GM21526 (cell line): ENCODE measurements around the gene FBXO36.
"Not testable (repeated sequence)": the region's sequence is repeated elsewhere in the genome, so short reads cannot be mapped to it uniquely, and the experiment has no call there.

Experiments
- ATAC-seq: cut with Tn5 transposase; IDR thresholded peaks from one replicate; pipeline ENCODE4 v1.9.1; 2021; ENCODE audit warnings: moderate library complexity; ENCODE audit not compliant: unreplicated experiment, low FRiP score

Gene FBXO36

GRCh38 chr2:229922449-229923386 is at the start of gene FBXO36:
TSS of gene FBXO36 (plus strand) at chr2:229922503. CDS start at chr2:229922514, 11 bp downstream.
- ATAC-seq, result peak; percentile 60

- ATAC-seq, result peak; percentile 53
Measured at GRCh38 chr2:229873123-229873581, 49.2 kb upstream of the FBXO36 start.

GRCh38 chr2:229874647-229875046 is 47.7 kb upstream of the FBXO36 start:
- no peak for ATAC-seq

GRCh38 chr2:229875549-229875948 is 46.8 kb upstream of the FBXO36 start:
- no peak for ATAC-seq

- ATAC-seq, result no peak
Measured at GRCh38 chr2:229879191-229879950, 42.9 kb upstream of the FBXO36 start.

GRCh38 chr2:229880892-229881586 is 41.3 kb upstream of the FBXO36 start:
- ATAC-seq, result no peak

- no peak for ATAC-seq
Measured at GRCh38 chr2:229882583-229882982, 39.7 kb upstream of the FBXO36 start.

GRCh38 chr2:229884775-229885699 is 37.3 kb upstream of the FBXO36 start:
- peak; percentile 78 for ATAC-seq

- ATAC-seq, result no peak
Measured at GRCh38 chr2:229887441-229887840, 34.9 kb upstream of the FBXO36 start.

GRCh38 chr2:229888031-229888430 is 34.3 kb upstream of the FBXO36 start:
- no peak for ATAC-seq

- no peak for ATAC-seq
Measured at GRCh38 chr2:229889023-229889422, 33.3 kb upstream of the FBXO36 start.

GRCh38 chr2:229896857-229897256 is 25.4 kb upstream of the FBXO36 start:
- ATAC-seq, result no peak

- ATAC-seq, result no peak
Measured at GRCh38 chr2:229899604-229900003, 22.7 kb upstream of the FBXO36 start.

- ATAC-seq, result no peak
Measured at GRCh38 chr2:229900012-229900411, 22.3 kb upstream of the FBXO36 start.

- ATAC-seq, result not testable (repeated sequence)
Measured at GRCh38 chr2:229900514-229900913, 21.8 kb upstream of the FBXO36 start.

GRCh38 chr2:229901819-229902218 is 20.5 kb upstream of the FBXO36 start:
- no peak for ATAC-seq

GRCh38 chr2:229903037-229903436 is 19.3 kb upstream of the FBXO36 start:
- ATAC-seq, result no peak

GRCh38 chr2:229905601-229906000 is 16.7 kb upstream of the FBXO36 start:
- ATAC-seq, result no peak

- no peak for ATAC-seq
Measured at GRCh38 chr2:229909090-229909489, 13.2 kb upstream of the FBXO36 start.
